H1 (cell line): ENCODE data around the gene CC2D2A. TPM values are rescaled to one million over a fixed set of nuclear protein-coding genes. Genes with fewer than 3 reads are reported as not detected.

Source experiments
- ASH2L ChIP-seq: fragments of 200-600, 300-600 bp; sonication (generic); IDR thresholded peaks from one replicate; pipeline ENCODE4 v1.7.1; 2017; ENCODE audit warnings: low read length
- ATF3 ChIP-seq: IDR thresholded peaks from 2 replicates; pipeline ENCODE4 v1.6.1; 2011; ENCODE audit warnings: low read depth, mild to moderate bottlenecking, low read length; ENCODE audit not compliant: insufficient read depth
- BACH1 ChIP-seq: IDR thresholded peaks from 2 replicates; pipeline ENCODE4 v1.6.1; 2012; ENCODE audit warnings: low read length, improper control_type of control experiment
- CTCF ChIP-seq, 3 experiments: IDR thresholded peaks; 1 replicate in 2 of 3; 2 replicates in 1 of 3; pipeline versions ENCODE4 v1.5.1 to v1.6.1; 2011; ENCODE audit warnings: low read length in 3 of 3, mild to moderate bottlenecking in 3 of 3, inconsistent platforms in 2 of 3, low read depth in 1 of 3, moderate library complexity in 1 of 3; ENCODE audit not compliant: insufficient read depth in 1 of 3; ENCODE audit errors: control extremely low read depth in 1 of 3
- NANOG ChIP-seq: IDR thresholded peaks from 2 replicates; pipeline ENCODE4 v1.6.1; 2011; ENCODE audit warnings: low read length, low read depth, mild to moderate bottlenecking, inconsistent platforms; ENCODE audit not compliant: insufficient read depth, poor library complexity, severe bottlenecking
- SIX5 ChIP-seq: IDR thresholded peaks from 2 replicates; pipeline ENCODE4 v1.6.1; 2011; ENCODE audit warnings: mild to moderate bottlenecking, low read depth, low read length
- polyA plus RNA-seq, 7 experiments: library from polyadenylated mRNA; depleted of rRNA in 3 of 7; stranded (reverse) in 5 of 7; unstranded in 2 of 7; fragments of >200 nt in 5 of 7; fragments of 200-250 nt in 2 of 7; gene quantifications; 1 replicate in 5 of 7; 2 replicates in 1 of 7; 4 replicates in 1 of 7; pipeline versions ENCODE4 v1.2.1 to v1.2.3, GENCODE V29; 2011 to 2013; ENCODE audit warnings: missing spikeins in 2 of 7, mixed read lengths in 2 of 7
- total RNA-seq: library from RNA; stranded (reverse); fragmentation: NEBNext Ultra II Directional; extraction: Animal tissue kit (Norgen Biotek cat#: 25700); gene quantifications from 2 replicates; pipeline ENCODE4 v1.2.1, GENCODE V29; 2021
- TF ChIP-seq, protein P1 (sequence below): fragments of 300-600 bp; sonication (generic); IDR thresholded peaks from 2 replicates; pipeline ENCODE4 v1.7.1; 2012; ENCODE audit warnings: low read length, moderate library complexity, mild to moderate bottlenecking, inconsistent platforms; ENCODE audit not compliant: insufficient replicate concordance
- TF ChIP-seq, protein P2 (sequence below): IDR thresholded peaks from 2 replicates; pipeline ENCODE4 v1.6.1; 2012; ENCODE audit warnings: inconsistent platforms

Gene CC2D2A
- total and polyA plus RNA-seq, 2 of the 8 experiments (the other 6 are each of a cell fraction or from before 2014, with no cell fraction given): 11.0 to 12.2 TPM

DNA sequence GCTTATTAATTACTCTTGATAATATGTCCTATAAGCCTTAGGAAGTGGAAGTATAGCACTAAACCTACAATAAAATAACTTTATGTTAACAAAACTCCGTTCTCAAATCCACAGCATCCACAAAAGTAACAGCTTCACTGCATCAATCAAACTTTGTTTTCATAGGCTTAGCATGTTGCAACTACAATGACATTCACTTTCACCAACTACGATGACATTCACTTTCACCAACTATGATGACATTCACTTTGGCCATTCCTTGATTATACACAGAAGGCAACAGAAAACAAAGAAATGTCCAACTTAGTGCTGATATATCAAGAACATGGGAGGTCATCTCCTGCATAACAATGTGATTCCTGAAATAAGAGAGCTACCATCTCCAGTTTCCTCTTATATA lies 141.2 kb downstream of the CC2D2A start (continued):
- TF ChIP-seq, protein P1, sequence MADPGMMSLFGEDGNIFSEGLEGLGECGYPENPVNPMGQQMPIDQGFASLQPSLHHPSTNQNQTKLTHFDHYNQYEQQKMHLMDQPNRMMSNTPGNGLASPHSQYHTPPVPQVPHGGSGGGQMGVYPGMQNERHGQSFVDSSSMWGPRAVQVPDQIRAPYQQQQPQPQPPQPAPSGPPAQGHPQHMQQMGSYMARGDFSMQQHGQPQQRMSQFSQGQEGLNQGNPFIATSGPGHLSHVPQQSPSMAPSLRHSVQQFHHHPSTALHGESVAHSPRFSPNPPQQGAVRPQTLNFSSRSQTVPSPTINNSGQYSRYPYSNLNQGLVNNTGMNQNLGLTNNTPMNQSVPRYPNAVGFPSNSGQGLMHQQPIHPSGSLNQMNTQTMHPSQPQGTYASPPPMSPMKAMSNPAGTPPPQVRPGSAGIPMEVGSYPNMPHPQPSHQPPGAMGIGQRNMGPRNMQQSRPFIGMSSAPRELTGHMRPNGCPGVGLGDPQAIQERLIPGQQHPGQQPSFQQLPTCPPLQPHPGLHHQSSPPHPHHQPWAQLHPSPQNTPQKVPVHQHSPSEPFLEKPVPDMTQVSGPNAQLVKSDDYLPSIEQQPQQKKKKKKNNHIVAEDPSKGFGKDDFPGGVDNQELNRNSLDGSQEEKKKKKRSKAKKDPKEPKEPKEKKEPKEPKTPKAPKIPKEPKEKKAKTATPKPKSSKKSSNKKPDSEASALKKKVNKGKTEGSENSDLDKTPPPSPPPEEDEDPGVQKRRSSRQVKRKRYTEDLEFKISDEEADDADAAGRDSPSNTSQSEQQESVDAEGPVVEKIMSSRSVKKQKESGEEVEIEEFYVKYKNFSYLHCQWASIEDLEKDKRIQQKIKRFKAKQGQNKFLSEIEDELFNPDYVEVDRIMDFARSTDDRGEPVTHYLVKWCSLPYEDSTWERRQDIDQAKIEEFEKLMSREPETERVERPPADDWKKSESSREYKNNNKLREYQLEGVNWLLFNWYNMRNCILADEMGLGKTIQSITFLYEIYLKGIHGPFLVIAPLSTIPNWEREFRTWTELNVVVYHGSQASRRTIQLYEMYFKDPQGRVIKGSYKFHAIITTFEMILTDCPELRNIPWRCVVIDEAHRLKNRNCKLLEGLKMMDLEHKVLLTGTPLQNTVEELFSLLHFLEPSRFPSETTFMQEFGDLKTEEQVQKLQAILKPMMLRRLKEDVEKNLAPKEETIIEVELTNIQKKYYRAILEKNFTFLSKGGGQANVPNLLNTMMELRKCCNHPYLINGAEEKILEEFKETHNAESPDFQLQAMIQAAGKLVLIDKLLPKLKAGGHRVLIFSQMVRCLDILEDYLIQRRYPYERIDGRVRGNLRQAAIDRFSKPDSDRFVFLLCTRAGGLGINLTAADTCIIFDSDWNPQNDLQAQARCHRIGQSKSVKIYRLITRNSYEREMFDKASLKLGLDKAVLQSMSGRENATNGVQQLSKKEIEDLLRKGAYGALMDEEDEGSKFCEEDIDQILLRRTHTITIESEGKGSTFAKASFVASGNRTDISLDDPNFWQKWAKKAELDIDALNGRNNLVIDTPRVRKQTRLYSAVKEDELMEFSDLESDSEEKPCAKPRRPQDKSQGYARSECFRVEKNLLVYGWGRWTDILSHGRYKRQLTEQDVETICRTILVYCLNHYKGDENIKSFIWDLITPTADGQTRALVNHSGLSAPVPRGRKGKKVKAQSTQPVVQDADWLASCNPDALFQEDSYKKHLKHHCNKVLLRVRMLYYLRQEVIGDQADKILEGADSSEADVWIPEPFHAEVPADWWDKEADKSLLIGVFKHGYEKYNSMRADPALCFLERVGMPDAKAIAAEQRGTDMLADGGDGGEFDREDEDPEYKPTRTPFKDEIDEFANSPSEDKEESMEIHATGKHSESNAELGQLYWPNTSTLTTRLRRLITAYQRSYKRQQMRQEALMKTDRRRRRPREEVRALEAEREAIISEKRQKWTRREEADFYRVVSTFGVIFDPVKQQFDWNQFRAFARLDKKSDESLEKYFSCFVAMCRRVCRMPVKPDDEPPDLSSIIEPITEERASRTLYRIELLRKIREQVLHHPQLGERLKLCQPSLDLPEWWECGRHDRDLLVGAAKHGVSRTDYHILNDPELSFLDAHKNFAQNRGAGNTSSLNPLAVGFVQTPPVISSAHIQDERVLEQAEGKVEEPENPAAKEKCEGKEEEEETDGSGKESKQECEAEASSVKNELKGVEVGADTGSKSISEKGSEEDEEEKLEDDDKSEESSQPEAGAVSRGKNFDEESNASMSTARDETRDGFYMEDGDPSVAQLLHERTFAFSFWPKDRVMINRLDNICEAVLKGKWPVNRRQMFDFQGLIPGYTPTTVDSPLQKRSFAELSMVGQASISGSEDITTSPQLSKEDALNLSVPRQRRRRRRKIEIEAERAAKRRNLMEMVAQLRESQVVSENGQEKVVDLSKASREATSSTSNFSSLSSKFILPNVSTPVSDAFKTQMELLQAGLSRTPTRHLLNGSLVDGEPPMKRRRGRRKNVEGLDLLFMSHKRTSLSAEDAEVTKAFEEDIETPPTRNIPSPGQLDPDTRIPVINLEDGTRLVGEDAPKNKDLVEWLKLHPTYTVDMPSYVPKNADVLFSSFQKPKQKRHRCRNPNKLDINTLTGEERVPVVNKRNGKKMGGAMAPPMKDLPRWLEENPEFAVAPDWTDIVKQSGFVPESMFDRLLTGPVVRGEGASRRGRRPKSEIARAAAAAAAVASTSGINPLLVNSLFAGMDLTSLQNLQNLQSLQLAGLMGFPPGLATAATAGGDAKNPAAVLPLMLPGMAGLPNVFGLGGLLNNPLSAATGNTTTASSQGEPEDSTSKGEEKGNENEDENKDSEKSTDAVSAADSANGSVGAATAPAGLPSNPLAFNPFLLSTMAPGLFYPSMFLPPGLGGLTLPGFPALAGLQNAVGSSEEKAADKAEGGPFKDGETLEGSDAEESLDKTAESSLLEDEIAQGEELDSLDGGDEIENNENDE: no peak
- TF ChIP-seq SIX5 (no peak), CTCF (IDR thresholded peaks at IDR 0.05; ENCODE audit: control extremely low read depth in 1 of 3, insufficient read depth in 1 of 3, low read depth in 1 of 3, low read length in 3 of 3) (no peak), BACH1 (no peak), ASH2L (no peak), NANOG (no peak), ATF3 (no peak)
- TF ChIP-seq, protein P2, sequence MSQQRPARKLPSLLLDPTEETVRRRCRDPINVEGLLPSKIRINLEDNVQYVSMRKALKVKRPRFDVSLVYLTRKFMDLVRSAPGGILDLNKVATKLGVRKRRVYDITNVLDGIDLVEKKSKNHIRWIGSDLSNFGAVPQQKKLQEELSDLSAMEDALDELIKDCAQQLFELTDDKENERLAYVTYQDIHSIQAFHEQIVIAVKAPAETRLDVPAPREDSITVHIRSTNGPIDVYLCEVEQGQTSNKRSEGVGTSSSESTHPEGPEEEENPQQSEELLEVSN: no peak
